Activated naive CD4-positive, alpha-beta T cell treated with anti-CD3 and anti-CD28 coated beads, Interleukin-2, amount 10 ng/mL, durations not matched to agents 7 days and 5 days (primary cell): ENCODE data around the gene PDHX.
"Not testable (repeated sequence)": the region's sequence is repeated elsewhere in the genome, so short reads cannot be mapped to it uniquely, and the experiment has no call there.

Experiments used
- CTCF ChIA-PET: fragments of 350-600 bp; sonication (Branson Sonifier 250); formaldehyde crosslinking; loops from one replicate; lab custom pipeline; 2021; ENCODE audit warnings: antibody characterized with exemption; lab: Charles Lee
- DNase-seq: peaks from one replicate; pipeline ENCODE4 v3.0.0-alpha.2; 2020
- H3K27ac Mint-ChIP-seq: one replicate; pipeline ENCODE4 v1.8.0; 2021; ENCODE audit warnings: mild to moderate bottlenecking, moderate library complexity, mixed read lengths
- H3K27me3 Mint-ChIP-seq: one replicate; pipeline ENCODE4 v1.8.0; 2021; ENCODE audit warnings: mild to moderate bottlenecking, mixed read lengths
- H3K36me3 Mint-ChIP-seq: one replicate; pipeline ENCODE4 v1.8.0; 2021; ENCODE audit warnings: mixed read lengths
- H3K4me1 Mint-ChIP-seq: one replicate; pipeline ENCODE4 v1.8.0; 2021; ENCODE audit warnings: mixed read lengths
- H3K4me3 Mint-ChIP-seq: one replicate; pipeline ENCODE4 v1.8.0; 2021; ENCODE audit warnings: mild to moderate bottlenecking, moderate library complexity, mixed read lengths
- H3K9me3 Mint-ChIP-seq: one replicate; pipeline ENCODE4 v1.8.0; 2021; ENCODE audit warnings: mixed read lengths

PDHX gene

GRCh38 chr11:35013514-35014233 lies 97.3 kb downstream of the PDHX start:
- peak overlapping the region; percentile 73 for H3K27ac Mint-ChIP-seq
- H3K4me1 Mint-ChIP-seq: peaks cover 32% of the 10 kb centered on the region
- CTCF ChIA-PET: interaction anchor here (1.0 to 1.1 kb wide), 2 partner anchors 87 to 126 kb away, joined by 3 read pairs; no protein-coding TSS in a partner anchor
- no peak overlapping the region for H3K4me3 Mint-ChIP-seq
- peaks cover 2% of the 10 kb centered on the region for H3K36me3 Mint-ChIP-seq
- H3K27me3 Mint-ChIP-seq: peaks cover 30% of the 10 kb centered on the region
- DNase-seq: no peak
- no peaks in the 10 kb centered on the region for H3K9me3 Mint-ChIP-seq

DNA sequence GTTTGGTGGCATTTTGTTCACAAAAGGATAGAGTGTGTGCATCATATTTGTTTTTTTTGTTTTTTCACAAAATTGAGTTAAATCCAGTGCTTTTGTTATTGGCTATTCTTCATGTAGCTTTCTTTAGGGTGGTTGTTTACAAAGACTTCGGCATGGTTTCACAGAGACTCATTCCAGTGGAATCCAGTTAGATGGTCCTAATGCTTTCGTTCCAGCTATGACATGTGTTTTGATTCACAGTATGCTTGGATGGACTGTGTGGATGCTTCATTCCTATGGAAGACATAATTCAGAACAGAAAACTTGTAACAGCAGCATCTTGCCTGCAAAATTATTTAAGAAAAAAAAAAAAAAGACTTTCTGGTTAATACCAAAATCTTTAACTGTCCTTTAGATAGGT lies 97.9 kb downstream of the PDHX start:
- Mint-ChIP-seq H3K9me3 (no peaks in the 10 kb centered on the region), H3K36me3 (peaks cover 2% of the 10 kb centered on the region), H3K4me1 (peaks cover 32% of the 10 kb centered on the region), H3K4me3 (no peak overlapping the region), H3K27me3 (peaks cover 24% of the 10 kb centered on the region), H3K27ac (no peak overlapping the region)
- CTCF ChIA-PET: interaction anchor here (1.0 kb wide), 1 partner anchor 125 kb away, joined by 3 read pairs; no protein-coding TSS in a partner anchor
- DNase-seq: no peak

DNA sequence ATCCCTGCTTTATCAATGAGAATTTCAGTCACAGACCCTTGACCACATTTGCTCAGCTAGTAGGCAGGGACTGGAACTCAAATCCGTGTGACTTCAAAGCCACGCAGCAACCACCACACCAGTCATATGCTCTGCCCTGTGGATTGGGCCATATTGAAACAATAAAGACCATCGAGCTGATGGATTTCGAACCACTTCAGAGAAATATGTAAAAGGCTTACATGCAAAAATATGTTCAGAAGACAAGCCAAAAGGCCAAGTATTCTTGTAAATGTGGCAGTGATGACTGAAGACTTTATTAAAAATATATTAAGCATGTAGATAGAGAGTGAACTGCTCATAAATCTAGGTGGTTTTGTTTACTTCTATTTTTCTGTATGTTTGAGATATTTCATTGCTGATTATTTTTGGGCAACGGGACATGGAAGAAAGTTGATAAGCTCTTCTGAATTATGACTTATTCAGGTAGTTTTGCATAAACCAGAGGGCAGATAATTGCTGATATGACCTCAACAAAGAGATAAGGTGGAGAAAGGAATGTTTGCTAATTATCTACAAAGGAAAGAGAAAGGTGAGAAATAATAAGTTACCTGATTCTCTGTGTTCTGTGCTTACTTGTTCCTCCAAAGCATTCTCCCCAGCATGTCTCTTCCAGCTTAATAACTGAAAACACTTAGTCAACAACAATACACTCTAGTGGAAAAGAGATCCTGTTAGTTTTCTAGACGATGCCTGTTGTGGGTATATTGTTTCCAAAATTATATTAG lies 99.4 kb downstream of the PDHX start:
- CTCF ChIA-PET: interaction anchor here (0.7 to 1.3 kb wide), 4 partner anchors 13 to 148 kb away, joined by 3 read pairs; no protein-coding TSS in a partner anchor
- no peaks in the 10 kb centered on the region for H3K36me3 Mint-ChIP-seq
- H3K4me1 Mint-ChIP-seq: peaks cover 30% of the 10 kb centered on the region
- peaks cover 15% of the 10 kb centered on the region for H3K27me3 Mint-ChIP-seq
- no peaks in the 10 kb centered on the region for H3K9me3 Mint-ChIP-seq
- DNase-seq: no peak
- no peak overlapping the region for H3K4me3 Mint-ChIP-seq
- no peak overlapping the region for H3K27ac Mint-ChIP-seq

- Mint-ChIP-seq H3K36me3 (no peaks in the 10 kb centered on the region), H3K27ac (no peak overlapping the region), H3K4me1 (peaks cover 25% of the 10 kb centered on the region), H3K4me3 (no peak overlapping the region), H3K9me3 (no peaks in the 10 kb centered on the region), H3K27me3 (peaks cover 17% of the 10 kb centered on the region)
- CTCF ChIA-PET: interaction anchor here (0.7 to 1.1 kb wide), 3 partner anchors 14 to 218 kb away, joined by 3 read pairs; no protein-coding TSS in a partner anchor
- DNase-seq: no peak
Observed at GRCh38 chr11:35016916-35017315, 100.5 kb downstream of the PDHX start.

- no peak for DNase-seq
- Mint-ChIP-seq H3K27ac (no peak overlapping the region), H3K4me3 (no peak overlapping the region), H3K4me1 (peaks cover 17% of the 10 kb centered on the region), H3K36me3 (peaks cover 1% of the 10 kb centered on the region), H3K27me3 (peaks cover 13% of the 10 kb centered on the region), H3K9me3 (peaks cover 2% of the 10 kb centered on the region)
- CTCF ChIA-PET: interaction anchor here (0.7 kb wide), 2 partner anchors 15 to 58 kb away, joined by 3 read pairs; no protein-coding TSS in a partner anchor
Observed at GRCh38 chr11:35017528-35018342, 101.3 kb downstream of the PDHX start.

- Mint-ChIP-seq H3K9me3 (peaks cover 22% of the 10 kb centered on the region), H3K36me3 (peaks cover 21% of the 10 kb centered on the region), H3K4me1 (no peaks in the 10 kb centered on the region), H3K4me3 (no peak overlapping the region), H3K27me3 (peaks cover 13% of the 10 kb centered on the region), H3K27ac (no peak overlapping the region)
- CTCF ChIA-PET: no interaction called here
- DNase-seq: no peak
Observed at GRCh38 chr11:35021589-35021988, 105.2 kb downstream of the PDHX start.

- H3K4me3 Mint-ChIP-seq, H3K27me3 Mint-ChIP-seq, H3K27ac Mint-ChIP-seq, DNase-seq, CTCF ChIA-PET, H3K4me1 Mint-ChIP-seq: not testable (repeated sequence)
- Mint-ChIP-seq H3K36me3 (peaks cover 30% of the 10 kb centered on the region), H3K9me3 (peaks cover 30% of the 10 kb centered on the region)
Observed at GRCh38 chr11:35023940-35024339, 107.5 kb downstream of the PDHX start.

GRCh38 chr11:35028007-35028406 lies 111.6 kb downstream of the PDHX start:
- H3K27ac Mint-ChIP-seq, DNase-seq, H3K27me3 Mint-ChIP-seq, H3K4me3 Mint-ChIP-seq: not testable (repeated sequence)
- Mint-ChIP-seq H3K4me1 (peaks cover 24% of the 10 kb centered on the region), H3K36me3 (peaks cover 26% of the 10 kb centered on the region), H3K9me3 (peaks cover 27% of the 10 kb centered on the region)
- CTCF ChIA-PET: interaction anchor here (1.6 kb wide), 1 partner anchor 136 kb away, joined by 5 read pairs; no protein-coding TSS in a partner anchor

DNA sequence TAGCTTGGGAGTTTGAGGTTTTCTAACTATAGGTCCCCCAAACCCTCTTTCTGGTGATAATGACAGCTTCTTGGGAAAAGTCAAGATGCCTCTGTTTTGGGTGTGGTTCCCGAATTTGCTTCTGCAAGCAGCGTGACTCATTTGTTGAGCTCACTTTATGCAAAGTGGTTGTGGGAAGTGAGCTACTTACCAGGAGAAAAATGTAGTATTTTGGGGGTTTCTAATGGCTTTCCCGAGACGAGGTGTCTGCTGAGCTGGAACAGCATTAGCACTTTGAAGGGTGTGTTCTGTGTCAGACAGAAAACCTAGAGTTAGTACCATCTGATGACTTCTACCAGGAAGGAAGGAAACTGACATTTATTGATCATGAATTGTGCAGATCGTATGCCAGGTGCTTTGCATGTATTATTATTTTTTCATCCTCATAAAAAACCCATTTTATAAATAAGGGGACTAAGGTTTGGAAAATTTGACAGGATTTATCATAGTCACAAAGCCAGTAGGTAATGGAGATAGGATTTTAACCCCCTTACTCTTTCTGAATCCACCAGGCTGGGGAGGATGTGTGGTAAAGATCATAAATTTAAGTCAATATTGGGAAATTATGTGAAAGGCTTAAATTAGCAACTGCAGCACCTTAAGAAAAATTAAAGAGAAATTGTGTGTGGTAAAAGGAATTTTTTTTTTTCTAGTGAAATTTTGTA lies 113.7 kb downstream of the PDHX start:
- CTCF ChIA-PET: interaction anchor here (1.0 to 1.1 kb wide), 2 partner anchors 17 to 109 kb away, joined by 3 read pairs; partner anchors contain the start of gene CD44
- Mint-ChIP-seq H3K4me1 (peaks cover 37% of the 10 kb centered on the region), H3K36me3 (peaks cover 9% of the 10 kb centered on the region), H3K27ac (peak overlapping the region; percentile 19), H3K27me3 (peaks cover 6% of the 10 kb centered on the region), H3K9me3 (peaks cover 16% of the 10 kb centered on the region), H3K4me3 (peak overlapping the region; percentile 6)
- peak; percentile 35 for DNase-seq

DNA sequence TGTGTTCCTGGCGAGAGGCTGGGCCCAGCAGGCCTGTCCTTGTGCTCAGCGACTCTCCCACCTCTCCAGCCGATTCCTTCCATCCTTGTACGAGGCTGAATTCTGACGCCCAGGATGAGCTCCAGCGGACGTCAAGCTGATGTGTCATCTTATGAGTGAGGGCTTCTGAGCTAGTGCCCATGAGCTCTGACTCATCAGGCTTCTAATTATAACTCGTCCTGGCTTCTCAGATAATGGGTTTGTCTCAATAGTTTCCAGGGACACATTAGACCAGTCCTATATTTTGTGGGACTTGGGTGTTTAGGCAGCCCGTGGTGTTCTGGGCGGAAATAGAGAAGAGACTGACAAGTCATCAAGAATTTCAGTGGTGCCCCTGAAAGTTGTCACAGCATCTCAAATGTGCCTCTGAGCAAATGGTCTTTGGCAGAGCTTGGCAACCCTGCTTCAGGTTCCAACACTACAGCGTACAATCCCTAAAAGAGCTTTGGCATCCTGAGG lies 114.3 kb downstream of the PDHX start:
- peaks cover 14% of the 10 kb centered on the region for H3K9me3 Mint-ChIP-seq
- H3K27me3 Mint-ChIP-seq: peaks cover 9% of the 10 kb centered on the region
- H3K27ac Mint-ChIP-seq: peak overlapping the region; percentile 82
- peaks cover 37% of the 10 kb centered on the region for H3K4me1 Mint-ChIP-seq
- peak overlapping the region; percentile 16 for H3K4me3 Mint-ChIP-seq
- CTCF ChIA-PET: interaction anchor here (1.0 kb wide), 2 partner anchors 10 to 16 kb away, joined by 3 read pairs; no protein-coding TSS in a partner anchor
- DNase-seq: no peak
- peaks cover 9% of the 10 kb centered on the region for H3K36me3 Mint-ChIP-seq

DNA sequence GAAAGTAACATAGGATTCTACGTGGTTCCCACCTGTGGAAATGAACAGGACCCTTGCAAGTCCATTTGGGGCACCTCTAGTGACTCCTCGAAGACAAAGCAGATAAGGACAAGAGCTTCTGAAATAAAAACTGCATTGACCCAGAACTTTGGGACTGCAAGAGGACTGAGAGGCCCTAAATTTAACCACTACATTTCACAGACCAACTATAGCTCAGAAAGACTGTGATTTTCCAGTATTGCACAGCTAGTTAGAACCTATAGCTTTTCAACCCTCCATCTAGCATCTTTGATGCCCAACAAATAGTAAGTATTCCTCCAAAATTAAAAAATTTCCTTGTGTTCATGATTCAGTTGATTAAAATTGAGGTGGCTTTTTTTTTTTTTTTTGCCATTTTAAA lies 114.9 kb downstream of the PDHX start:
- Mint-ChIP-seq H3K36me3 (peaks cover 9% of the 10 kb centered on the region), H3K27me3 (peaks cover 9% of the 10 kb centered on the region), H3K4me1 (peaks cover 37% of the 10 kb centered on the region), H3K9me3 (peaks cover 14% of the 10 kb centered on the region), H3K4me3 (no peak overlapping the region), H3K27ac (no peak overlapping the region)
- DNase-seq: no peak
- CTCF ChIA-PET: interaction anchor here (1.0 kb wide), 2 partner anchors 11 to 15 kb away, joined by 3 read pairs; no protein-coding TSS in a partner anchor

- peaks cover 13% of the 10 kb centered on the region for H3K9me3 Mint-ChIP-seq
- no peak for DNase-seq
- H3K4me3 Mint-ChIP-seq: no peak overlapping the region
- H3K27ac Mint-ChIP-seq: no peak overlapping the region
- peaks cover 37% of the 10 kb centered on the region for H3K4me1 Mint-ChIP-seq
- CTCF ChIA-PET: no interaction called here
- H3K36me3 Mint-ChIP-seq: peaks cover 7% of the 10 kb centered on the region
- peaks cover 11% of the 10 kb centered on the region for H3K27me3 Mint-ChIP-seq
Observed at GRCh38 chr11:35031867-35032266, 115.4 kb downstream of the PDHX start.

GRCh38 chr11:35033011-35033410 lies 116.6 kb downstream of the PDHX start:
- H3K27ac Mint-ChIP-seq: no peak overlapping the region
- no peak overlapping the region for H3K4me3 Mint-ChIP-seq
- peaks cover 13% of the 10 kb centered on the region for H3K27me3 Mint-ChIP-seq
- peaks cover 37% of the 10 kb centered on the region for H3K4me1 Mint-ChIP-seq
- DNase-seq: no peak
- CTCF ChIA-PET: no interaction called here
- peaks cover 3% of the 10 kb centered on the region for H3K36me3 Mint-ChIP-seq
- peaks cover 7% of the 10 kb centered on the region for H3K9me3 Mint-ChIP-seq
